K562 (cell line): ENCODE results near the gene ZNF799. TPM values are rescaled to one million over a fixed set of nuclear protein-coding genes. Genes with fewer than 3 reads are reported as not detected.
"Not testable (repeated sequence)": the region's sequence is repeated elsewhere in the genome, so short reads cannot be mapped to it uniquely, and the experiment has no call there.

Source experiments
- ATAC-seq: fragments of 200-7000 bp; cut with Tn5 transposase; 3 replicates; pipeline ENCODE4 v1.9.1; 2020; ENCODE audit warnings: moderate library complexity
- BruUV-seq: library from RNA; stranded (reverse); fragments of 400-500 nt; replicated peaks from 2 replicates; lab custom pipeline; 2021; lab: Mats Ljungman, UMichigan
- CTCF ChIA-PET: fragments of 300-600 bp; formaldehyde crosslinking; extraction: SDS; loops from one replicate; lab custom pipeline; 2021; ENCODE audit warnings: low intra/inter-chr PET ratio; lab: Yijun Ruan, JAX
- POLR2A ChIA-PET: fragments of 300-600, 350-650 bp; sonication (Branson Sonifier 250); formaldehyde crosslinking; extraction: SDS; loops from one replicate; lab custom pipeline; 2021; ENCODE audit warnings: antibody characterized with exemption, inconsistent platforms; lab: Yijun Ruan, JAX
- DNase-seq, 4 experiments: peaks; one replicate each; pipeline versions ENCODE4 v3.0.0 to v3.0.0-alpha.2; 2011 to 2018; ENCODE audit warnings: low spot score in 3 of 4, mixed read lengths in 3 of 4; ENCODE audit errors: extremely low read depth in 1 of 4
- FAIRE-seq: peaks from 2 replicates; lab custom pipeline; 2011; peaks lifted over from hg19 to GRCh38; lab: Jason Lieb, UNC
- H2AFZ ChIP-seq: 2 replicates; pipeline ENCODE4 v1.6.0; 2011; ENCODE audit warnings: low read depth, low read length, control low read depth, inconsistent platforms
- H3K27ac ChIP-seq: fragments of 200-600 bp; 3 replicates; pipeline ENCODE4 v1.8.0; 2011; ENCODE audit warnings: low read depth, mild to moderate bottlenecking, control low read depth, inconsistent platforms, low read length, moderate library complexity, mixed read lengths; ENCODE audit errors: extremely low read depth
- H3K27me3 ChIP-seq, 2 experiments: fragments of 300-600 bp in 1 of 2; 2 replicates in 1 of 2; 3 replicates in 1 of 2; pipeline versions ENCODE4 v1.6.0 to v1.8.0; 2011; ENCODE audit warnings: inconsistent platforms in 2 of 2, low read length in 2 of 2, mild to moderate bottlenecking in 1 of 2, mixed read lengths in 1 of 2, moderate library complexity in 1 of 2; ENCODE audit not compliant: control insufficient read depth in 2 of 2, insufficient read depth in 2 of 2
- H3K36me3 ChIP-seq: fragments of 300-600 bp; 3 replicates; pipeline ENCODE4 v1.8.0; 2011; ENCODE audit warnings: mild to moderate bottlenecking, low read length, inconsistent platforms; ENCODE audit not compliant: control insufficient read depth, insufficient read depth
- H3K4me1 ChIP-seq, 2 experiments: fragments of 200-600 bp in 1 of 2; replicated peaks in 1 of 2; 2 replicates in 1 of 2; 3 replicates in 1 of 2; pipeline versions ENCODE4 v1.5.1 to v1.8.0; 2011; ENCODE audit warnings: inconsistent platforms in 2 of 2, low read length in 2 of 2, mild to moderate bottlenecking in 1 of 2, mixed read lengths in 1 of 2, moderate library complexity in 1 of 2; ENCODE audit not compliant: control insufficient read depth in 2 of 2, insufficient read depth in 2 of 2
- H3K4me2 ChIP-seq: 2 replicates; pipeline ENCODE4 v1.6.1; 2011; ENCODE audit warnings: low read length, control low read depth, inconsistent platforms, mixed read lengths; ENCODE audit not compliant: insufficient read depth
- H3K4me3 ChIP-seq: fragments of 200-600 bp; sonication (generic), shearing (Covaris generic); 2 replicates; pipeline ENCODE4 v1.5.1; 2016; ENCODE audit warnings: control low read depth, inconsistent platforms
- H3K79me2 ChIP-seq: fragments of 200-600 bp; 3 replicates; pipeline ENCODE4 v1.8.0; 2011; ENCODE audit warnings: low read length, inconsistent platforms; ENCODE audit not compliant: control insufficient read depth, insufficient read depth
- H3K9ac ChIP-seq, 2 experiments: 2 replicates each; pipeline versions ENCODE4 v1.6.0 to v1.6.1; 2011; ENCODE audit warnings: low read depth in 2 of 2, low read length in 2 of 2, control low read depth in 1 of 2, inconsistent platforms in 1 of 2, mild to moderate bottlenecking in 1 of 2, mixed read lengths in 1 of 2; ENCODE audit not compliant: insufficient read depth in 1 of 2
- H3K9me1 ChIP-seq: one replicate; pipeline ENCODE4 v1.6.0; 2011; ENCODE audit warnings: inconsistent platforms, mild to moderate bottlenecking, low read length, moderate library complexity; ENCODE audit not compliant: control insufficient read depth, insufficient read depth
- H3K9me3 ChIP-seq: replicated peaks from 2 replicates; pipeline ENCODE4 v1.5.1; 2011; ENCODE audit warnings: low read depth, low read length, inconsistent platforms; ENCODE audit not compliant: control insufficient read depth, insufficient read depth
- H4K20me1 ChIP-seq: replicated peaks from 2 replicates; pipeline ENCODE4 v1.6.1; 2011; ENCODE audit warnings: low read length, inconsistent platforms, mixed read lengths; ENCODE audit not compliant: control insufficient read depth, insufficient read depth
- C11orf30 ChIP-seq: fragments of 450-650 bp; IDR thresholded peaks from 2 replicates; pipeline ENCODE4 v1.6.1; 2016; ENCODE audit warnings: low read depth, mild to moderate bottlenecking
- CEBPG ChIP-seq, 3 experiments: fragments of 200-800 bp in 1 of 3; sonication (Bioruptor generic) in 1 of 3; sonication (generic) in 1 of 3; formaldehyde crosslinking in 1 of 3; IDR thresholded peaks in 2 of 3; conservative IDR thresholded peaks in 1 of 3; 2 replicates each; pipeline versions ENCODE4 v1.6.1 to v1.8.0; 2016 to 2022; ENCODE audit warnings: missing compliant biosample characterization in 2 of 3, missing genetic modification characterization in 2 of 3, mild to moderate bottlenecking in 1 of 3, missing genetic modification reagents in 1 of 3
- DIDO1 ChIP-seq: fragments of 450-650 bp; IDR thresholded peaks from 2 replicates; pipeline ENCODE4 v1.6.1; 2016; ENCODE audit warnings: low read depth, missing biosample characterization, missing genetic modification characterization
- HDAC1 ChIP-seq, 2 experiments: fragments of 450-650 bp; IDR thresholded peaks; 2 replicates each; pipeline ENCODE4 v1.6.1; 2016 to 2017; ENCODE audit warnings: inconsistent platforms in 1 of 2, mild to moderate bottlenecking in 1 of 2, moderate library complexity in 1 of 2
- L3MBTL2 ChIP-seq: fragments of 450-650 bp; IDR thresholded peaks from 2 replicates; pipeline ENCODE4 v1.6.1; 2016; ENCODE audit warnings: mild to moderate bottlenecking, moderate library complexity
- MEIS2 ChIP-seq: fragments of 450-650 bp; IDR thresholded peaks from 2 replicates; pipeline ENCODE4 v1.6.1; 2014; ENCODE audit warnings: mild to moderate bottlenecking; ENCODE audit not compliant: partially characterized antibody
- NRF1 ChIP-seq, 2 experiments: fragments of 450-650 bp; IDR thresholded peaks in 1 of 2; conservative IDR thresholded peaks in 1 of 2; 2 replicates each; pipeline ENCODE4 v1.6.1; 2014; ENCODE audit warnings: mild to moderate bottlenecking in 2 of 2
- SMARCA4 ChIP-seq: fragments of 450-650 bp; IDR thresholded peaks from 2 replicates; pipeline ENCODE4 v1.6.1; 2016
- SMARCE1 ChIP-seq: fragments of 450-650 bp; IDR thresholded peaks from 2 replicates; pipeline ENCODE4 v1.7.1; 2016; ENCODE audit warnings: mild to moderate bottlenecking
- TAL1 ChIP-seq: fragments of 450-650 bp; IDR thresholded peaks from 2 replicates; pipeline ENCODE4 v1.6.1; 2016; ENCODE audit warnings: mild to moderate bottlenecking
- ZEB2 ChIP-seq: fragments of 450-650 bp; IDR thresholded peaks from 2 replicates; pipeline ENCODE4 v1.6.1; 2016
- ZNF232 ChIP-seq: sonication (generic); formaldehyde crosslinking; IDR thresholded peaks from 2 replicates; pipeline ENCODE4 v1.8.0; 2022; ENCODE audit warnings: mild to moderate bottlenecking, missing genetic modification reagents
- WGBS: fragments of 100-300 bp; shearing (Covaris generic); methylation state at CpG from one replicate; pipeline ENCODE4 v1.1.6; 2016; ENCODE audit warnings: low coverage, mixed read lengths; ENCODE audit not compliant: insufficient coverage; ENCODE audit errors: missing lambda C conversion rate; 5-methylcytosine and 5-hydroxymethylcytosine counted together
- in situ Hi-C: fragments of 300-500 bp; cut with MboI; formaldehyde crosslinking; loops from 4 replicates; pipeline ENCODE4 v1.15.0; 2018; ENCODE audit warnings: inconsistent platforms, mixed read lengths
- intact Hi-C: fragments of 100-400 bp; cut with micrococcal nuclease; formaldehyde crosslinking; loops from 2 replicates; pipeline ENCODE4 v1.14.2; 2022
- polyA plus RNA-seq, 8 experiments: library from polyadenylated mRNA; depleted of rRNA in 4 of 8; stranded (reverse) in 5 of 8; unstranded in 3 of 8; fragments of >200 nt; fragmentation: Nextera tagmentation in 2 of 8; fragmentation: Illumina TruSeq in 1 of 8; extraction: Ambion mirVana in 2 of 8; extraction: Trizol in 1 of 8; gene quantifications; 2 replicates each; pipeline versions ENCODE4 v1.2.1 to v1.2.3, GENCODE V29; 2011 to 2014; ENCODE audit warnings: inconsistent platforms in 1 of 8, missing spikeins in 1 of 8
- total RNA-seq, 7 experiments: library from RNA; depleted of rRNA in 6 of 7; stranded (reverse); fragments of >200 nt in 6 of 7; fragmentation: Illumina TruSeq in 2 of 7; extraction: Trizol in 2 of 7; gene quantifications; 2 replicates each; pipeline versions ENCODE4 v1.2.1 to v1.2.3, GENCODE V29; 2011 to 2021; ENCODE audit warnings: low replicate concordance in 1 of 7
- TF ChIP-seq, protein P1 (sequence below): sonication (generic); formaldehyde crosslinking; IDR thresholded peaks from 2 replicates; pipeline ENCODE4 v1.8.1; 2023; ENCODE audit warnings: mild to moderate bottlenecking, missing genetic modification reagents
- TF ChIP-seq, protein P2 (sequence below): sonication (generic); formaldehyde crosslinking; IDR thresholded peaks from 2 replicates; pipeline ENCODE4 v1.8.0; 2022; ENCODE audit warnings: mild to moderate bottlenecking, missing genetic modification reagents

The ZNF799 gene
- total and polyA plus RNA-seq, 9 of the 15 experiments (the other 6 are each of a cell fraction or from before 2014, with no cell fraction given) = 0.63 to 5.5 (median 2.9) TPM

DNA sequence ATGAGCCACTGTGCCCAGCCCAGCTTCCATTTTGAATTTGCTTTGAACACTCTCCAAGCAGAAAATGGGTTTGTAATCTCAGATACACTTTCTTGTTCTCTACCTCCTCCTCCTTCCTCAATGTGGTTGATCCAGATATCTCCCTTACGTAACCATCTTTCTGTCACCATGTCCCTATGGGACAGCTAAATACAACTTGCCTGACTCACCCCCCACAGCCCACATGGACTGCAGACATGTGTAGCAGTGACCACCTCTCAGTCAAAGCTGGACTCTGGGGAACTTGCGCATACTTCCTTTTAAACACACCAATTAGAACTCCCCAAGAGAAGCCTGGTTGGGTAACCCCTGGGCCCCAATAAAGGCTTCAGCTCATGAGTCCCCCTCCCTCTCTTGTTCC is 10.8 kb upstream of the ZNF799 start (continued):
- TF ChIP-seq ZNF232 (CRISPR knock-in tag) (no peak), MEIS2 (peak; percentile 78), SMARCA4 (peak; percentile 74; the same call in 1 of the 2 replicates), NRF1 (conservative IDR thresholded peaks at IDR 0.05 in 1 of 2, IDR thresholded peaks at IDR 0.05 in 1 of 2) (peak; percentile 43 to 55; a peak in 2 of 4 replicates), HDAC1 (IDR thresholded peaks at IDR 0.05) (peak in 1 of 2 experiments; percentile 35; a peak in 1 of 4 replicates), TAL1 (peak; percentile 72), DIDO1 (tag) (no peak)
- TF ChIP-seq, protein P1, sequence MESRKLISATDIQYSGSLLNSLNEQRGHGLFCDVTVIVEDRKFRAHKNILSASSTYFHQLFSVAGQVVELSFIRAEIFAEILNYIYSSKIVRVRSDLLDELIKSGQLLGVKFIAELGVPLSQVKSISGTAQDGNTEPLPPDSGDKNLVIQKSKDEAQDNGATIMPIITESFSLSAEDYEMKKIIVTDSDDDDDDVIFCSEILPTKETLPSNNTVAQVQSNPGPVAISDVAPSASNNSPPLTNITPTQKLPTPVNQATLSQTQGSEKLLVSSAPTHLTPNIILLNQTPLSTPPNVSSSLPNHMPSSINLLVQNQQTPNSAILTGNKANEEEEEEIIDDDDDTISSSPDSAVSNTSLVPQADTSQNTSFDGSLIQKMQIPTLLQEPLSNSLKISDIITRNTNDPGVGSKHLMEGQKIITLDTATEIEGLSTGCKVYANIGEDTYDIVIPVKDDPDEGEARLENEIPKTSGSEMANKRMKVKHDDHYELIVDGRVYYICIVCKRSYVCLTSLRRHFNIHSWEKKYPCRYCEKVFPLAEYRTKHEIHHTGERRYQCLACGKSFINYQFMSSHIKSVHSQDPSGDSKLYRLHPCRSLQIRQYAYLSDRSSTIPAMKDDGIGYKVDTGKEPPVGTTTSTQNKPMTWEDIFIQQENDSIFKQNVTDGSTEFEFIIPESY = peak; percentile 59; the same call in 1 of the 2 replicates

- BruUV-seq; intact Hi-C loops; H3K36me3 ChIP-seq; CTCF ChIA-PET; H4K20me1 ChIP-seq; H3K9me1 ChIP-seq; H3K9me3 ChIP-seq; POLR2A ChIA-PET; H3K27me3 ChIP-seq; TF ChIP-seq CEBPG (CRISPR knock-in tag; IDR thresholded peaks at IDR 0.05): not testable (repeated sequence)
- H3K9ac ChIP-seq = peak overlapping the region; percentile 68 to 97
- H3K79me2 ChIP-seq = peaks cover 11% of the 10 kb centered on the region; the same call in 2 of the 3 replicates
- peak overlapping the region; percentile 79 for H3K4me2 ChIP-seq
- peak in 2 of 4 experiments; percentile 13 to 53 for DNase-seq
- H3K4me3 ChIP-seq = peak overlapping the region; percentile 71
- H3K27ac ChIP-seq = peak overlapping the region; percentile 70; the same call in 1 of the 3 replicates
- peak; percentile 73 for FAIRE-seq
- in situ Hi-C loops = loop anchor here (5.0 kb wide), 1 partner anchor 42 kb away; the partner anchor contains the start of gene ZNF443
- ATAC-seq = peak; percentile 71
- peak overlapping the region; percentile 95 for H2AFZ ChIP-seq
- peaks cover 4 to 12% of the 10 kb centered on the region in 2 experiments; a peak in 2 of 5 replicates for H3K4me1 ChIP-seq
- 3% methylated on average over 21 of the region's 23 CpGs for WGBS
- TF ChIP-seq SMARCE1 (0 out of 2 replicates have a peak, but pooled peaks have one; percentile 29), CEBPG (tag; conservative IDR thresholded peaks at IDR 0.05 in 1 of 2, IDR thresholded peaks at IDR 0.05 in 1 of 2) (peak in 1 of 2 experiments; percentile 39; a peak in 1 of 4 replicates), C11orf30 (peak; percentile 10; the same call in 1 of the 2 replicates), ZEB2 (peak; percentile 28; the same call in 1 of the 2 replicates), L3MBTL2 (0 out of 2 replicates have a peak, but pooled peaks have one; percentile 16)
- TF ChIP-seq, protein P2, sequence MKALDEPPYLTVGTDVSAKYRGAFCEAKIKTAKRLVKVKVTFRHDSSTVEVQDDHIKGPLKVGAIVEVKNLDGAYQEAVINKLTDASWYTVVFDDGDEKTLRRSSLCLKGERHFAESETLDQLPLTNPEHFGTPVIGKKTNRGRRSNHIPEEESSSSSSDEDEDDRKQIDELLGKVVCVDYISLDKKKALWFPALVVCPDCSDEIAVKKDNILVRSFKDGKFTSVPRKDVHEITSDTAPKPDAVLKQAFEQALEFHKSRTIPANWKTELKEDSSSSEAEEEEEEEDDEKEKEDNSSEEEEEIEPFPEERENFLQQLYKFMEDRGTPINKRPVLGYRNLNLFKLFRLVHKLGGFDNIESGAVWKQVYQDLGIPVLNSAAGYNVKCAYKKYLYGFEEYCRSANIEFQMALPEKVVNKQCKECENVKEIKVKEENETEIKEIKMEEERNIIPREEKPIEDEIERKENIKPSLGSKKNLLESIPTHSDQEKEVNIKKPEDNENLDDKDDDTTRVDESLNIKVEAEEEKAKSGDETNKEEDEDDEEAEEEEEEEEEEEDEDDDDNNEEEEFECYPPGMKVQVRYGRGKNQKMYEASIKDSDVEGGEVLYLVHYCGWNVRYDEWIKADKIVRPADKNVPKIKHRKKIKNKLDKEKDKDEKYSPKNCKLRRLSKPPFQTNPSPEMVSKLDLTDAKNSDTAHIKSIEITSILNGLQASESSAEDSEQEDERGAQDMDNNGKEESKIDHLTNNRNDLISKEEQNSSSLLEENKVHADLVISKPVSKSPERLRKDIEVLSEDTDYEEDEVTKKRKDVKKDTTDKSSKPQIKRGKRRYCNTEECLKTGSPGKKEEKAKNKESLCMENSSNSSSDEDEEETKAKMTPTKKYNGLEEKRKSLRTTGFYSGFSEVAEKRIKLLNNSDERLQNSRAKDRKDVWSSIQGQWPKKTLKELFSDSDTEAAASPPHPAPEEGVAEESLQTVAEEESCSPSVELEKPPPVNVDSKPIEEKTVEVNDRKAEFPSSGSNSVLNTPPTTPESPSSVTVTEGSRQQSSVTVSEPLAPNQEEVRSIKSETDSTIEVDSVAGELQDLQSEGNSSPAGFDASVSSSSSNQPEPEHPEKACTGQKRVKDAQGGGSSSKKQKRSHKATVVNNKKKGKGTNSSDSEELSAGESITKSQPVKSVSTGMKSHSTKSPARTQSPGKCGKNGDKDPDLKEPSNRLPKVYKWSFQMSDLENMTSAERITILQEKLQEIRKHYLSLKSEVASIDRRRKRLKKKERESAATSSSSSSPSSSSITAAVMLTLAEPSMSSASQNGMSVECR = 0 out of 2 replicates have a peak, but pooled peaks have one; percentile 2
Observed at GRCh38 chr19:12399901-12400632, 1.0 kb downstream of the ZNF799 start.
